ENCODE data around the gene MAGEC1.
"Not testable (repeated sequence)": the region's sequence is repeated elsewhere in the genome, so short reads cannot be mapped to it uniquely, and the experiment has no call there.

Gene MAGEC1

GRCh38 chrX:141903400-141904155 lies at the start of gene MAGEC1:
MAGEC1 (plus strand) TSS chrX:141903894; CDS start chrX:141905073, 1,179 bp downstream.
- in situ Hi-C loops (cut with MboI; ENCODE audit: low sequenced_read_pairs): no loop called here

GRCh38 chrX:141857479-141857878 lies 46.2 kb upstream of the MAGEC1 start:
- in situ Hi-C loops (cut with MboI; ENCODE audit: low sequenced_read_pairs): no loop called here

- in situ Hi-C loops (cut with MboI; ENCODE audit: low sequenced_read_pairs): no loop called here
Observed at GRCh38 chrX:141879616-141880015, 24.1 kb upstream of the MAGEC1 start.

- in situ Hi-C loops (cut with MboI; ENCODE audit: low sequenced_read_pairs): not testable (repeated sequence)
Observed at GRCh38 chrX:141888811-141889210, 14.9 kb upstream of the MAGEC1 start.

DNA sequence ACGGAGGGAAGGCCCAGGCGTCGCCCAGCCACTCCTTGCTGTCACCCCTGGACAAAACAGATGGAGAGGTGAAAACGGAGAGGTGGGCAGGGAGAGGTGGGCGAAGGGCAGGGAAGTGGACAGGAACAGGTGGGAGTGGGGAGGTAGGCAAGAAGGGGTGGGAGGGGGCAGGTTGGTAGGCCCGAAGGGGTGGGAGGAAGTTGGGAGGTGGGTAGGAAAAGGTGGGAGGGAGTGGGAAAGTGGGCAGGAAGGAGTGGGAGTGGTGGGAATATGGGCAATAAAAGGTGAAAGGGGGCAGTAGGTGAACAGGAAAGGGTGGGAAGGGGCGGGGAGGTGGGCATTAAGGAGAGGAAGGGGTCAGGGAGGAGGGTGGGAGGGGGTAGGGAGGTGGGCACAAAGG lies 9.0 kb upstream of the MAGEC1 start:
- in situ Hi-C loops (cut with MboI; ENCODE audit: low sequenced_read_pairs): no loop called here

DNA sequence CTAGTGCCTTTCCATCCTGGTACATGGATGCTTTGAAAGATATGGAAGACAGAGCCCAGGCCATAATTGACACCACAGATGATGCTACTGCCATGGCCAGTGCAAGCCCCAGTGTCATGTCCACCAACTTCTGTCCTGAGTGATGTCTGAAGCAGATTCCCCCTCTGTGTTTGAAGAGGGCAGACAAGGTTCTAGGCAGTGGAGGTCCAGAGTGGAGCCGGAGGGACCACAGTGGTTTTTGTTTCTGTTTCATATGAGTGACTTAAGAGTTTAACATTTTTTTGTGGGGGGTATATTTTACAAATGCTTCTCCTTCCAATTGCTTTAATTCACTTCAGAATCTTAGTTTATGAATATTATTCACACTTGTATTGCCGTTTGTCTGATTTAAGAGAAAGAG lies 6.0 kb upstream of the MAGEC1 start:
- in situ Hi-C loops (cut with MboI; ENCODE audit: low sequenced_read_pairs): no loop called here

- in situ Hi-C loops (cut with MboI; ENCODE audit: low sequenced_read_pairs): no loop called here
Observed at GRCh38 chrX:141902366-141902765, 1.3 kb upstream of the MAGEC1 start.

DNA sequence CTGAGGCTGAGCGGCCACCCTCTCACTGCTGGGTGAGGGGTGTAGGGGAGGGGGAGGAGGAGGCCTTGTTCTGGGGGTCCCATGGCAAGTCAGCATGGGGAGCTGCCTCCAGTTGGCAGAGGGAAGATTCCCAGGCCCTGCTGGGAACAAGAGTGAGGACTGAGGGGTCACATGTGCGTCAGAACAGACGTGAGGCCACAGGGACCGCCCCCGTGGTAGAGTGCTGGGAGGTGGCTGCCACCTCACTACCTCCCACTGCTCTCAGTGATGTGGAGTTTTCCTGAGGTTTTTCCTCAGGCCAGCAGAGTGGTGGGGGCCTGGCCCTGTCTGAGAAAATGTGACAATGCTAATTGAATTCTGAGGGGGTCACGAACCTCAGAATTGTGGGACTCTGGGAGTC lies 568 bp downstream of the MAGEC1 start:
- in situ Hi-C loops (cut with MboI; ENCODE audit: low sequenced_read_pairs): no loop called here

DNA sequence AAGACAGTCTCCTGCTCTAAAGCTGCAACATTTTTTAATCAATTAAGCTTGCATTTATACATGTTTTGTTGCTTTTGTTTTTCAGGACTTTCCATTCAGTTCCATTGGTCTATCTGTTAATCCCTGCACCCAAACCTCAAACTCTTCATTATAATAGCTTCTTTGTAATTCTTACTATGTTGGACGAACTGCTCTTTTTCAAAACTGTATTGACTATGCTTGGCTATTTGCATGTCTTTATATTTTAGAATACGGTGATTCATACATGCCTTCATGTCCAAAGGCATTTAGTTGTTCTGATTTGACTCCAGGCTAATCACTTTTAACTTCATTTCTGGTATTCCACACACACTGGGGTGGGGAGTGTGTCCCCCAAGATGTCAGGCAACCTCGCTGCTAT lies 14.1 kb downstream of the MAGEC1 start:
- in situ Hi-C loops (cut with MboI; ENCODE audit: low sequenced_read_pairs): no loop called here

- in situ Hi-C loops (cut with MboI; ENCODE audit: low sequenced_read_pairs): no loop called here
Observed at GRCh38 chrX:141924293-141924692, 20.6 kb downstream of the MAGEC1 start.

- in situ Hi-C loops (cut with MboI; ENCODE audit: low sequenced_read_pairs): no loop called here
Observed at GRCh38 chrX:141928432-141928831, 24.7 kb downstream of the MAGEC1 start.

DNA sequence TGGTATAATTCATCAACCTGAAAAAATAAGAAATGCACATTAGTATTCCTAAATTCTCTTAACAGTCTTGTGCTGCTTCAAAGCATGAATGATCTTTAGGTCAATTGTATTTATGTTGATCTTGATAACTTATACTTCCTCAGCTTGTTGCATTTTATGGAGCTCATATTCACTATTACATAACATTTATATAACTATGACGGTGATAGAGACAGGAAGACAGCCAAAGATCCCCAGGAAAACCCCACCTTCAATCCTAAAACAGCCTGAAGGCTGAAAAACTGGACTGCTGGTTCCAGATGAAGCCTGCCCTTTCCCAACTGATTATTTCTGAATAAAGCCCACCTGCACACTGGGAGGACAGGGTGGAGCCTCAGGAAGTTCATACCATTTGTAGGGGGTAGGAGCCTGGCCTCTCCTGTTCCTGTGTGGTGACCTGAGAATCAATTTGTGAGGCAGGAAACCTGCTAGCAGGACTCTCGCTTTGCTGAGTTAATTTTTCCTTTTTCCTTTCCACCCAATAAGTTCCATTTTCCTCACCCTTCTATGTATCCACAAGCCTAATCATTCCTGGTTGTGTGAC lies 30.5 kb downstream of the MAGEC1 start:
- in situ Hi-C loops (cut with MboI; ENCODE audit: low sequenced_read_pairs): no loop called here

DNA sequence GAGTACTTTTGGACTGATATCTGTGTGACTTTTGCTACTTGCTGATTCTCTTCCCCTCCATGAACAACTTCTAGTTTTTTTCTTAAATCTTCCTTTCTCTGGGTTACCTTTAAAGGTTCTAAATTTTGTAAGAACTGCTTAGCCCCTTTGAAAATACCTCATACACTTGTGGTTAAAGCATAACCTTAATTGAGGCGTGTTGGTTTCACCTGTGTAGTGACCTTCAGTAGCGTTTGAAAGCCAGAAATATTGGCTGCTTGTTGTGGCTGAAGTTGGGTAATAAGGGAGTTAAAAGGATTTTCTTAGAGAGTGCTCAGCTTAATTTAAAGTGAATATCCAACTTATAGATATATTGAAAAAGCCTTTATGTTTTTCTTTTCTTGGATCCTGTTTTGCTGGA lies 32.0 kb downstream of the MAGEC1 start:
- in situ Hi-C loops (cut with MboI; ENCODE audit: low sequenced_read_pairs): no loop called here

DNA sequence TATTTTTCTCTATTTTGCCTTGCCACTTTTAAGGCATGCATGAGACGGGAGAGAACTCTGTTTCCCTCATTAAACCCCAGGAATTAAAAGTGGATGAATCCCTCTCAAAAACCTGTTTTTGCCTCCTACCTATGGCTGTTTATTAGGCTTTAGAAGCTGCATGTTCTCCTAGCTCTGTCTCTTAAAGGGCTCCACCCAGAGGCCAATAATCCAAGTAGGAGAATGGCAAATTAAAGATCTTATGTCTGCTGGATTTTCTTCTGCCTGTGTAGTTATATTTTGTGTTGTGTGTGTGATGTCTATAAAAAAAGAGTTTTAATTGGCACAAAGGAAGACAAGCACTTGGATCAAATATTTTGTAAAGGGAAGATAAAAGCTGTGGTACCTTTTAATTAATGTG lies 32.4 kb downstream of the MAGEC1 start:
- in situ Hi-C loops (cut with MboI; ENCODE audit: low sequenced_read_pairs): no loop called here

DNA sequence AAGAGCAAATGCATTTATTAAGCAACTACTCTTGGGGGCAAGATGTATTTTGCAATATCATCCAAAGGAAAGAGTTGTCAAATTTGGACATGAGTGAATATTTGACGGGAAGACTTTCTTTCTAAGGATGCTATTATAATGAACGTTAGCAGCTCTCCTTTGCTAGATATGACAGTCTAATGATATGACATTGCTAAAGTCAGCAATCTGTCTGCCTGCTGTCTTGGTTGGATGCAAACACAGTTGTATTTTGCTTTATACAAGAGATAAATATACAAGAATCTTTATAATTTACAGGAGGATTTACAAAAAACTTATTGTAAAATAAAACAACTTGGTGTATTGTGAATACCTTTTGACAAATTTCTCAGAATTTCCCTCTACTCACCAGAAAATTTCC lies 37.5 kb downstream of the MAGEC1 start:
- in situ Hi-C loops (cut with MboI; ENCODE audit: low sequenced_read_pairs): no loop called here

DNA sequence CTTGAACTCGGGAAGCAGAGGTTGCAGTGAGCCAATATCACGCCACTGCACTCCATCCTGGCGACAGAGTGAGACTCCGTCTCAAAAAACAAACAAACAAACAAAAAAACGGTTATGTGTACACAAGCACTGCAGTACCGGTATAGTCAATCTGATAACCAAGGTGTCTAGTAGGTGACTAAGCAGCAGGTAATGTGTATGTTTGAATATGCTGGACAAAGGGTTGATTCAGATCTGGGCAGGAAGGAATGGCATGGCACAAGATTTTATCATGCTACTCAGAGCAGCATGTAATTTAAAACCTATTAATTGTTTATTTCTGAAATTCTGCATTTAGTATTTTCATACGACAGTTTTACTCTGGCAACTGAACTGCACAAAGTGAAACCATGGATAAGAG lies 41.7 kb downstream of the MAGEC1 start:
- in situ Hi-C loops (cut with MboI; ENCODE audit: low sequenced_read_pairs): no loop called here

- in situ Hi-C loops (cut with MboI; ENCODE audit: low sequenced_read_pairs): no loop called here
Observed at GRCh38 chrX:141947350-141947749, 43.7 kb downstream of the MAGEC1 start.

- in situ Hi-C loops (cut with MboI; ENCODE audit: low sequenced_read_pairs): no loop called here
Observed at GRCh38 chrX:141952603-141953002, 48.9 kb downstream of the MAGEC1 start.

- in situ Hi-C loops (cut with MboI; ENCODE audit: low sequenced_read_pairs): no loop called here
Observed at GRCh38 chrX:141958675-141959074, 55.0 kb downstream of the MAGEC1 start.
